Measurements from ENCODE around the gene CXXC4. TPM values are rescaled to one million over a fixed set of nuclear protein-coding genes. Genes with fewer than 3 reads are reported as not detected.

Gene CXXC4
- total RNA-seq, 1 experiment from 2014 or later: not detected

DNA sequence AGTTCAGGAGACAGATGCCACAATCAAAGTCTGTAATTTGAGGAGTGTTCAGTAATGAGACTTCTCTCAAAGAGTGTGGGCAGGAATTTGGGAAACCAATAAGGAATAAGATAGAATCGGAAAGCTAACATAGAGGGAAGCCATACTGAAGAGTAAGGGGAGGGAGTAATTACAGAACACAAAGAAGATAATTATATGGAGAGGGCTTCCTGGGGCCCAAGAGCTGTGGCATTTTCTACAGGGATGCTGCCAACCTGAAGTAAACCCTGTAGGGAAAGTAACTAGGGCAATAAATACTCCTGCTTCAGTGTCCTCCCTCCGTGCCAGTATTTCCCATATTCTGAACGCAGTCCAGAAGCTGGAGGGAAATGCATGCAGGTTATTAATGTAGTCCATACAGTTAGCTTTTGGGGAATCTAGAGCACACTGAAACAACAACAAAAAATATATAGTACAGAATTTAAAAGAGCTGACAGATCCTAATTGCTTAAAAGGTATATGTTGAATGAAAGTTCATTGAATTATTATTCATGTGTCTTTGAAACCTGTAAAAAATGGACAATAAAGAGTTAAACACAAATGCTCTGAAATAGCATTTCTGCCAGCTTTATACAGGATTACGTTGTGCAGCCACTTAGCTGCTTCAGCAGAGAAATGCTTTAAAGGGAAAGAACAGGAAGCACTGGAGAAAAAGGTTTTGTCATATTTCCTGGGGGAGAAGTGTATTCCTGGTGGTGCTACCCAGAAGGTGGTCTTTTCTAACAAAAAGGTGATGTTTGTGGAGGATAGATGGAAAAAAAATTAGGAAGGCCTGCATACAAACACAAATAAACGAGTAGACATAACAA is 48.0 kb downstream of the CXXC4 start:
- Mint-ChIP-seq H3K27me3 (ENCODE audit: insufficient read depth, unreplicated experiment) (no peaks in the 10 kb centered on the region), H3K9me3 (ENCODE audit: unreplicated experiment) (no peaks in the 10 kb centered on the region), H3K4me1 (ENCODE audit: insufficient read depth, unreplicated experiment) (no peaks in the 10 kb centered on the region), H3K36me3 (ENCODE audit: insufficient read depth, unreplicated experiment) (no peaks in the 10 kb centered on the region), H3K27ac (ENCODE audit: low read depth, unreplicated experiment) (no peak overlapping the region), H3K4me3 (ENCODE audit: unreplicated experiment) (no peak overlapping the region)
- DNase-seq (ENCODE audit: unreplicated experiment): no peak
- ChIA-PET CTCF (interaction anchor here (0.6 to 0.7 kb wide), 3 partner anchors 134 to 432 kb away, joined by 3 to 7 read pairs (median 3); no protein-coding TSS in a partner anchor), POLR2A (interaction anchor here (0.8 kb wide), 1 partner anchor 1024 kb away, joined by 3 read pairs; no protein-coding TSS in a partner anchor)
- intact Hi-C loops (cut with micrococcal nuclease): no loop called here
- TF ChIP-seq, protein P1, sequence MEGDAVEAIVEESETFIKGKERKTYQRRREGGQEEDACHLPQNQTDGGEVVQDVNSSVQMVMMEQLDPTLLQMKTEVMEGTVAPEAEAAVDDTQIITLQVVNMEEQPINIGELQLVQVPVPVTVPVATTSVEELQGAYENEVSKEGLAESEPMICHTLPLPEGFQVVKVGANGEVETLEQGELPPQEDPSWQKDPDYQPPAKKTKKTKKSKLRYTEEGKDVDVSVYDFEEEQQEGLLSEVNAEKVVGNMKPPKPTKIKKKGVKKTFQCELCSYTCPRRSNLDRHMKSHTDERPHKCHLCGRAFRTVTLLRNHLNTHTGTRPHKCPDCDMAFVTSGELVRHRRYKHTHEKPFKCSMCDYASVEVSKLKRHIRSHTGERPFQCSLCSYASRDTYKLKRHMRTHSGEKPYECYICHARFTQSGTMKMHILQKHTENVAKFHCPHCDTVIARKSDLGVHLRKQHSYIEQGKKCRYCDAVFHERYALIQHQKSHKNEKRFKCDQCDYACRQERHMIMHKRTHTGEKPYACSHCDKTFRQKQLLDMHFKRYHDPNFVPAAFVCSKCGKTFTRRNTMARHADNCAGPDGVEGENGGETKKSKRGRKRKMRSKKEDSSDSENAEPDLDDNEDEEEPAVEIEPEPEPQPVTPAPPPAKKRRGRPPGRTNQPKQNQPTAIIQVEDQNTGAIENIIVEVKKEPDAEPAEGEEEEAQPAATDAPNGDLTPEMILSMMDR (IDR thresholded peaks at IDR 0.05; ENCODE audit: unreplicated experiment): no peak
- no TSS peak for BruUV-seq (replicated peaks)

DNA sequence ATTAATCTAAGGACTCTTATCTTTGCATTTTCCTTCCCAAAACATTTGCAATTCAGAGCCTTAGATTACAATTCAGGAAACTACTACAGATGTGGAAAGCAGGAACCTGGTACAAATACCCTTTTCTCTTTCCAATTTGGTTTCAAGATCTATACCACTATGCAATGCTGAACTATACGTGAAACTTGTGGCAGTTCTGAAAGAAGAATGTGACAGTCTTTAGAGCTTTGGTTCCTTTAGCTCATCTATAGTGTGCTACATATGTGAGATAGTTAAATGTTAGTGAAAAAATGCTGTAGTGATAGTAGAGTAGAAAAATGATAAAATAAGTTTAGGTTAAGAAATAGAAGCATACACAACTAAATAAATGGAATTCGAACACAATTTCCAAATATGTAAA is 50.0 kb downstream of the CXXC4 start:
- Mint-ChIP-seq H3K27ac (ENCODE audit: low read depth, unreplicated experiment) (no peak overlapping the region), H3K27me3 (ENCODE audit: insufficient read depth, unreplicated experiment) (no peaks in the 10 kb centered on the region), H3K9me3 (ENCODE audit: unreplicated experiment) (no peaks in the 10 kb centered on the region), H3K36me3 (ENCODE audit: insufficient read depth, unreplicated experiment) (no peaks in the 10 kb centered on the region), H3K4me3 (ENCODE audit: unreplicated experiment) (no peak overlapping the region), H3K4me1 (ENCODE audit: insufficient read depth, unreplicated experiment) (no peaks in the 10 kb centered on the region)
- TF ChIP-seq, protein P1 (IDR thresholded peaks at IDR 0.05; ENCODE audit: unreplicated experiment): no peak
- no TSS peak for BruUV-seq (replicated peaks)
- ChIA-PET POLR2A (no interaction called here), CTCF (interaction anchor here (0.5 kb wide), 1 partner anchor 381 kb away, joined by 3 read pairs; no protein-coding TSS in a partner anchor)
- no peak for DNase-seq (ENCODE audit: unreplicated experiment)
- intact Hi-C loops (cut with micrococcal nuclease): no loop called here

DNA sequence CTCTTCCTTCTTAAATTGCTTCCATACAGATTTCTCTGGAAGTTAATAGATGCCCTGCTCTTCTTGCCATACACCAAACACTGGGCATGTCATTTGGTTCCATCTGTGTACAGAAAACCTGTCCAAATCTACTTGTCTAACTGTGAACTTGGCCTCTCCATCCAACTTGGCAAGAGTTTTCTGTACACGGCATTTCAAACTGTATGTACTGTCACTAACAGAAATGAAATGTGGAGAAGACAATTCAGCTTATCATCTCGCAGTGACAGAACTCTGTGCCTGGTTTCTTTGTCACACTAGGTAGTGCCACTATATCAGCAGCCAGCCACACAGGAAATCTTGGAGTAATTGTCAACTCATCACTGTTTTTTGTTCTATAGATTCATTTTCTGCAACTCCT is 58.2 kb downstream of the CXXC4 start:
- ChIA-PET POLR2A (no interaction called here), CTCF (interaction anchor here (0.8 kb wide), 1 partner anchor 424 kb away, joined by 3 read pairs; no protein-coding TSS in a partner anchor)
- no peaks in the 10 kb centered on the region for H3K4me1 Mint-ChIP-seq (ENCODE audit: insufficient read depth, unreplicated experiment)
- TF ChIP-seq, protein P1 (IDR thresholded peaks at IDR 0.05; ENCODE audit: unreplicated experiment): no peak
- BruUV-seq (replicated peaks): no TSS peak
- no peaks in the 10 kb centered on the region for H3K9me3 Mint-ChIP-seq (ENCODE audit: unreplicated experiment)
- no peak for DNase-seq (ENCODE audit: unreplicated experiment)
- no peak overlapping the region for H3K27ac Mint-ChIP-seq (ENCODE audit: low read depth, unreplicated experiment)
- intact Hi-C loops (cut with micrococcal nuclease): no loop called here
- H3K27me3 Mint-ChIP-seq (ENCODE audit: insufficient read depth, unreplicated experiment): no peaks in the 10 kb centered on the region
- no peak overlapping the region for H3K4me3 Mint-ChIP-seq (ENCODE audit: unreplicated experiment)
- no peaks in the 10 kb centered on the region for H3K36me3 Mint-ChIP-seq (ENCODE audit: insufficient read depth, unreplicated experiment)

DNA sequence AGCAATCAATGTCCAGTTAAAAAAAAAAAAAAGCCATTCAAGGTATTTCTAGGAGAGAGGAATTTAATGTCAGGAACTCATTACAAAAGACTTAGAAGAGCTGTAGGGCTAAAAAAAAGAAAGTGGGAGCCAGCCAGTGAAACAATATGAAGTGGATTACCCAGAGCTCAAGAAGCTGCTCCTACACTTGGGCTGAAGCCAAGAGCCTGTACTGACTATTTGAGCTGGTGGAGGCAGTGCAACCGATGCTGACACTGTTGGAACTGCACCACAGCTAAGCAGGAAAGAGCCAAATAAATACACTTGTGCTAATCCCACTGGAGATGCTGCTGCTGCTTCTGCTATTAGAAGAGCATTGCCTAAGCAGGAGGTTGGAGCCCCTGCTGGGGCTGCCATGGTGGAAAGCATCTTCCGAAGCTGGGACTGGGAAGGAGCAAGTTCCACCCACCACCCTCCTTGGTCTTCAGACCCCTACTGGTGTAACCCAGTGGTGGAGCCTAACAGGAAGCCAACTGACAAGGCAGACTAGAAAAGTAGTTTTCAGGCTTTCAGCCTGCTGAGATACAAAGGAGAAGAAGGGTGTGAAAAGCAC is 65.4 kb downstream of the CXXC4 start:
- Mint-ChIP-seq H3K27me3 (ENCODE audit: insufficient read depth, unreplicated experiment) (no peaks in the 10 kb centered on the region), H3K36me3 (ENCODE audit: insufficient read depth, unreplicated experiment) (no peaks in the 10 kb centered on the region), H3K4me1 (ENCODE audit: insufficient read depth, unreplicated experiment) (no peaks in the 10 kb centered on the region), H3K4me3 (ENCODE audit: unreplicated experiment) (no peak overlapping the region), H3K9me3 (ENCODE audit: unreplicated experiment) (peaks cover 17% of the 10 kb centered on the region), H3K27ac (ENCODE audit: low read depth, unreplicated experiment) (no peak overlapping the region)
- DNase-seq (ENCODE audit: unreplicated experiment): no peak
- BruUV-seq (replicated peaks): no TSS peak
- intact Hi-C loops (cut with micrococcal nuclease): no loop called here
- TF ChIP-seq, protein P1 (IDR thresholded peaks at IDR 0.05; ENCODE audit: unreplicated experiment): no peak
- POLR2A ChIA-PET: no interaction called here
- CTCF ChIA-PET: interaction anchor here (0.5 to 0.6 kb wide), 3 partner anchors 15 to 1027 kb away, joined by 3 to 6 read pairs (median 3); no protein-coding TSS in a partner anchor
